Head of caudate nucleus (tissue), 42 donors: ENCODE data around the gene FAAP20.
A peak's percentile ranks its signal among the peaks of the same experiment; 100 is the strongest.
"Not testable (repeated sequence)": the region's sequence is repeated elsewhere in the genome, so short reads cannot be mapped to it uniquely, and the experiment has no call there.

Source experiments
- DNase-seq, 42 donors: peaks; one replicate each; pipeline versions ENCODE4 v3.0.0 to v3.0.0-alpha.2; 2020 to 2021; ENCODE audit warnings: mixed read lengths in 7 of 42
- intact Hi-C: fragments of 100-400 bp; cut with DNase I; formaldehyde crosslinking; loops from one replicate; pipeline ENCODE4 v1.15.0; 2022

FAAP20 gene

GRCh38 chr1:2151252-2151651 lies 43.3 kb downstream of the FAAP20 start:
- no peak for DNase-seq
- intact Hi-C loops: no loop called here

GRCh38 chr1:2150801-2151200 lies 43.8 kb downstream of the FAAP20 start:
- DNase-seq: no peak
- intact Hi-C loops: no loop called here

GRCh38 chr1:2148691-2149090 lies 45.9 kb downstream of the FAAP20 start:
- intact Hi-C loops: no loop called here

GRCh38 chr1:2147869-2148268 lies 46.7 kb downstream of the FAAP20 start:
- intact Hi-C loops, DNase-seq: not testable (repeated sequence)

More at GRCh38 chr1:2148691-2149090, 45.9 kb downstream of the FAAP20 start:
- no peak for DNase-seq

GRCh38 chr1:2146836-2147517 lies 47.6 kb downstream of the FAAP20 start:
- peak in 2 of 42 donors; percentile 1 to 3 for DNase-seq
- intact Hi-C loops: no loop called here

- DNase-seq: peak in 4 of 42 donors; percentile 1 to 33 (median 4)
- intact Hi-C loops: no loop called here
These were observed 48.4 kb downstream of the FAAP20 start for GRCh38 chr1:2145946-2146835.

GRCh38 chr1:2144501-2145090 lies 50.0 kb downstream of the FAAP20 start:
- peak in 4 of 42 donors; percentile 1 to 32 (median 12) for DNase-seq
- intact Hi-C loops: no loop called here

- intact Hi-C loops: no loop called here
- DNase-seq: peak in 4 of 42 donors; percentile 1 to 26 (median 10)
These were observed 50.6 kb downstream of the FAAP20 start for GRCh38 chr1:2143814-2144500.

- peak in 9 of 42 donors; percentile 1 to 37 (median 14) for DNase-seq
- intact Hi-C loops: no loop called here
These were observed 53.5 kb downstream of the FAAP20 start for GRCh38 chr1:2141025-2141424.
